MCF 10A (cell line): ENCODE measurements around the gene NAPG. TPM values are rescaled to one million over a fixed set of nuclear protein-coding genes. Genes with fewer than 3 reads are reported as not detected.

Source experiments
- Bru-seq: library from RNA; stranded (reverse); fragments of 400-500 nt; gene quantifications from one replicate; lab custom pipeline; 2021; lab: Mats Ljungman, UMichigan
- BruChase-seq, 2 experiments: library from RNA; stranded (reverse); fragments of 400-500 nt; gene quantifications; one replicate each; lab custom pipeline; 2021; lab: Mats Ljungman, UMichigan
- BruUV-seq: library from RNA; stranded (reverse); fragments of 400-500 nt; replicated peaks from 2 replicates; lab custom pipeline; 2021; lab: Mats Ljungman, UMichigan
- CTCF ChIA-PET: fragments of 300-600 bp; sonication (Branson Sonifier 250); formaldehyde crosslinking; extraction: SDS; loops from one replicate; lab custom pipeline; 2021; ENCODE audit warnings: antibody characterized with exemption, inconsistent platforms; lab: Yijun Ruan, JAX
- POLR2A ChIA-PET: fragments of 300-600, 350-650 bp; sonication (Branson Sonifier 250); formaldehyde crosslinking; extraction: SDS; loops from one replicate; lab custom pipeline; 2020; ENCODE audit warnings: antibody characterized with exemption, inconsistent platforms; lab: Yijun Ruan, JAX
- DNase-seq: peaks from one replicate; pipeline ENCODE4 v3.0.0-alpha.2; 2018; ENCODE audit not compliant: unreplicated experiment
- H3K27ac Mint-ChIP-seq: one replicate; pipeline ENCODE4 v1.8.0; 2022; ENCODE audit warnings: mild to moderate bottlenecking, low read depth, mixed read lengths; ENCODE audit not compliant: unreplicated experiment
- H3K27me3 Mint-ChIP-seq: one replicate; pipeline ENCODE4 v1.8.0; 2022; ENCODE audit warnings: mixed read lengths; ENCODE audit not compliant: insufficient read depth, unreplicated experiment
- H3K36me3 Mint-ChIP-seq: one replicate; pipeline ENCODE4 v1.8.0; 2022; ENCODE audit warnings: mild to moderate bottlenecking, moderate library complexity, mixed read lengths; ENCODE audit not compliant: insufficient read depth, unreplicated experiment
- H3K4me1 Mint-ChIP-seq: one replicate; pipeline ENCODE4 v1.8.0; 2022; ENCODE audit warnings: mixed read lengths; ENCODE audit not compliant: insufficient read depth, unreplicated experiment
- H3K4me3 Mint-ChIP-seq: one replicate; pipeline ENCODE4 v1.8.0; 2022; ENCODE audit warnings: mild to moderate bottlenecking, moderate library complexity, mixed read lengths; ENCODE audit not compliant: unreplicated experiment
- H3K9me3 Mint-ChIP-seq: one replicate; pipeline ENCODE4 v1.8.0; 2022; ENCODE audit warnings: mixed read lengths; ENCODE audit not compliant: unreplicated experiment
- intact Hi-C: fragments of 100-400 bp; cut with micrococcal nuclease; formaldehyde crosslinking; loops from 2 replicates; pipeline ENCODE4 v1.14.1; 2022
- long read RNA-seq: library from polyadenylated mRNA; stranded (forward); transcript quantifications from one replicate; pipeline ENCODE4 v2.0.0, GENCODE V29; 2022
- total RNA-seq: library from RNA; stranded (reverse); gene quantifications from 2 replicates; pipeline ENCODE4 v1.2.3, GENCODE V29; 2022
- TF ChIP-seq, protein P1 (sequence below): fragments of 200-600 bp; IDR thresholded peaks from one replicate; pipeline ENCODE4 v1.8.0; 2022; ENCODE audit warnings: antibody characterized with exemption, mild to moderate bottlenecking; ENCODE audit not compliant: unreplicated experiment

Gene NAPG
- total RNA-seq (31.8 and 32.2 TPM in 2 replicates), Bru-seq, nascent RNA (percentile 89 among the genes with signal in this experiment), BruChase-seq, experiment 1, labeled RNA remaining after a 6-hour chase (percentile 94 among the genes with signal in this experiment), BruChase-seq, experiment 2, labeled RNA remaining after a 2-hour chase (percentile 94 among the genes with signal in this experiment)
- long read RNA-seq, partial matches to known transcripts, result 4 of 11 reads
- long read RNA-seq, other reads (novel, unspliced or antisense), result 5 of 11 reads

DNA sequence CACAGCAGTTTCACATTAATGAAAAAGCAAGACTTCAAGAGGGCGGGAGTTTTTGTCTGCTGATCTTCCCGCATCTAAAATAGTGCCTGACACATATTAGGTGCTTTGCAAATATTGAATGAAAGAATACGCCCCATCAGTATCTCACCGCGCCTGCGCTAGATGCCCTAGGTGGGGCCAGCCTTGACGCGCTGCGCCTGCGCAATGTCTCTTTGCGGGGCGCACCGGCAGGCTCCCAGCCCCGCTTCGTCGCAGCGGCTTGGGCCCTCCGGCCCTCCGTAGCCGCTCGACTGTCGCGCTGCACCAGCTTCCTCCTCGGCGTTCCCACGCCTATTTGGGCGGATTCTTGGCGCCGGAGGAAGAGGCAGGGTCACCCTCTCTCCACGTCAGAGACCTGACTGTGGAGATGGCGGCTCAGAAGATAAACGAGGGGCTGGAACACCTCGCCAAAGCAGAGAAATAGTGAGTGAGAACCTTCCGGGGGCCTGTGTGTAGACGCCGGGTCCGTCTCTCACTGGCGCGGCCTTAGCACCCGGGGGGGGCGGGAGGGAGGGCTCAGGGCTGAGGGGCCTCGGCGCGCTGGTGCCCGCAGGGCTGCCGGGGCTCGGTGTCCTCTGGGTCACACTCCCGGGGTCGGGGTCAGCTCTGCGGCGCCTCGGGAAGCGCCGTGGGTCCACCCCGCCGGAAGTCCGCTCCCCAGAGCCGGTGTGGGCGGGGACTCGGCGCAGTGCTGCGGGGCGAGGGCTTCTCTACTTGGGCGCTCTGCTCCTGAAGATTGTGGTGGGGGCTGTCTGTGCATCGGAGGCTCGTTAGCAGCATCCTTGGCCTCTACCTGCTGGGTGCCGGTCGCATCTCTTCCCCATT is at the start of gene NAPG:
NAPG (plus strand) TSS at position 331 of the 864 bp plus-strand sequence; CDS start at position 407, 76 bp downstream.
- Mint-ChIP-seq H3K4me1 (peaks cover 27% of the 10 kb centered on the region), H3K27ac (peak within 1 kb of the TSS; percentile 95), H3K9me3 (no peaks in the 10 kb centered on the region), H3K36me3 (peaks cover 5% of the 10 kb centered on the region), H3K4me3 (peak within 1 kb of the TSS; percentile 91), H3K27me3 (no peaks in the 10 kb centered on the region)
- TF ChIP-seq, protein P1, sequence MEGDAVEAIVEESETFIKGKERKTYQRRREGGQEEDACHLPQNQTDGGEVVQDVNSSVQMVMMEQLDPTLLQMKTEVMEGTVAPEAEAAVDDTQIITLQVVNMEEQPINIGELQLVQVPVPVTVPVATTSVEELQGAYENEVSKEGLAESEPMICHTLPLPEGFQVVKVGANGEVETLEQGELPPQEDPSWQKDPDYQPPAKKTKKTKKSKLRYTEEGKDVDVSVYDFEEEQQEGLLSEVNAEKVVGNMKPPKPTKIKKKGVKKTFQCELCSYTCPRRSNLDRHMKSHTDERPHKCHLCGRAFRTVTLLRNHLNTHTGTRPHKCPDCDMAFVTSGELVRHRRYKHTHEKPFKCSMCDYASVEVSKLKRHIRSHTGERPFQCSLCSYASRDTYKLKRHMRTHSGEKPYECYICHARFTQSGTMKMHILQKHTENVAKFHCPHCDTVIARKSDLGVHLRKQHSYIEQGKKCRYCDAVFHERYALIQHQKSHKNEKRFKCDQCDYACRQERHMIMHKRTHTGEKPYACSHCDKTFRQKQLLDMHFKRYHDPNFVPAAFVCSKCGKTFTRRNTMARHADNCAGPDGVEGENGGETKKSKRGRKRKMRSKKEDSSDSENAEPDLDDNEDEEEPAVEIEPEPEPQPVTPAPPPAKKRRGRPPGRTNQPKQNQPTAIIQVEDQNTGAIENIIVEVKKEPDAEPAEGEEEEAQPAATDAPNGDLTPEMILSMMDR, result no peak
- no TSS peak for BruUV-seq
- intact Hi-C loops, result loop anchor here (10.0 kb wide), 3 partner anchors 201 to 951 kb away; no protein-coding TSS in a partner anchor
- peak; percentile 89 for DNase-seq
- ChIA-PET CTCF (interaction anchor here (0.6 to 1.2 kb wide), 3 partner anchors 15 to 554 kb away, joined by 3 to 4 read pairs (median 3); no protein-coding TSS in a partner anchor), POLR2A (interaction anchor here (0.6 to 1.7 kb wide), 10 partner anchors 10 to 612 kb away, joined by 3 to 6 read pairs (median 4); partner anchors contain the start of gene VAPA)

DNA sequence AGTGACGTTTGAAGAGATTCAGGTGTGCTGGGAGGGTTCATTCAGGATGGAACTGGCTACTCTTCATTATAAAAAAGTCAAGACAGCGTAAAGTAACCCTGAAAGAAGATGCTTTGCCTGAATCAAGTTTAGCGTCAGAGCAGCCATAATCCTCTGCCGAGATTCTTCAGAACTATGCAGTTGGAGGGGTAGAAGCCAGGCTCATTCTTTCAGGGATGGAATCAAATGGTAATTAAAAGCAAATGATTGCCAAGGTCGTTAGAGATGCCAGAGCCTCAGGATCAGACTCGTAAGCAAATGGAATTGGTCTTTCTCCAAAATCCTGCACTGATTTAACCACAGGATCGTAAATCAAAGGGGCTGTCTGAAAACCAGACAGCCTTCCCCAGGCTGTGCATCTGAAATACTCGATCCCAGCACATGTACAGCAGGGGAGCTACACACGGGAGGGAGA is 49.5 kb upstream of the NAPG start:
- Mint-ChIP-seq H3K27me3 (no peaks in the 10 kb centered on the region), H3K27ac (no peak overlapping the region), H3K9me3 (no peaks in the 10 kb centered on the region), H3K4me1 (no peaks in the 10 kb centered on the region), H3K4me3 (no peak overlapping the region), H3K36me3 (peaks cover 6% of the 10 kb centered on the region)
- no TSS peak for BruUV-seq
- ChIA-PET POLR2A (no interaction called here), CTCF (interaction anchor here (0.7 kb wide), 1 partner anchor 43 kb away, joined by 3 read pairs; no protein-coding TSS in a partner anchor)
- DNase-seq, result no peak
- intact Hi-C loops, result no loop called here
- TF ChIP-seq, protein P1, result no peak

DNA sequence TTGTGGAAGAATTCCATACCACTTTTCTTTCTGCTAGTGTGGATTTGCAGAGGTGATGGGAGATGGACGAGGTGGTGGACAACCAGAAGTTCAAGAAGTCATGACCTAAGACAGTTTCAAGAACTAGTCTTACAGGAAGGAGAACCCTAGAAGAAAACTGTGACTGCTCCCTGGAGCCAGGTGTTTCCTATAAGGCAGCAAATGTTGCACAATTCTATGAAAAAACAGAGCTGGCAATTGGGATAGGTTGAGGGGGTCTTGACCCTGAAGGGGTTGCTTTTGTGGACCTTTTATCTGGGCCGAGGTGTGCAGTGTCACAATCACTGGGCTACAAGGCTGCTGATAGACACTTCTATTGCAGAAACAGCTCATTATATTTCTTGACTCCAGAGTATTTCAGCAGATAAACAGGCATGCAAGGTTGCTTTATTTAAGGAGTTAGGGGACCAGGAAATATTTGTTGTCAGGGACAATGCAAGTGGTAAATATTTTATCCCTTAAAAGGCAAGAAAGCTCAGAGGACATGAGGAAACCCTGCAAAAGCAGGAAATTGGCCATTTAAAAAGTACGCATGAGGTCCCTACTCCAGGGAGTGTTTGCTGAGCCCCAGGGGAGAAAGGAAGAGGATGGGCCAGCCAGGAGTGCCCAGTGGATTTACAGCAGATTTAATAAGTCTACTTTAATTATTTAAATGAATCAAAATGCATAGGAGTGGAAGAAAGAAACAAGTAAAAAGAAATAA is 48.5 kb upstream of the NAPG start:
- ChIA-PET CTCF (interaction anchor here (0.6 to 0.7 kb wide), 2 partner anchors 42 to 126 kb away, joined by 3 to 4 read pairs; no protein-coding TSS in a partner anchor), POLR2A (no interaction called here)
- DNase-seq, result no peak
- BruUV-seq, result no TSS peak
- Mint-ChIP-seq H3K27me3 (no peaks in the 10 kb centered on the region), H3K4me1 (no peaks in the 10 kb centered on the region), H3K36me3 (peaks cover 6% of the 10 kb centered on the region), H3K4me3 (no peak overlapping the region), H3K9me3 (no peaks in the 10 kb centered on the region), H3K27ac (no peak overlapping the region)
- intact Hi-C loops, result no loop called here
- TF ChIP-seq, protein P1, result no peak
